Adrenal gland (tissue), 5 donors: ENCODE measurements around the gene SCAMP1.

ENCODE experiments used
- POLR2A ChIP-seq, 2 donors: fragments of 450-650 bp; IDR thresholded peaks; one replicate each; pipeline ENCODE4 v1.6.1; 2017; ENCODE audit warnings: antibody characterized with exemption in 2 of 2, mild to moderate bottlenecking in 2 of 2, moderate library complexity in 1 of 2
- TF ChIP-seq, protein P1 (sequence below), 6 experiments: fragments of 450-650 bp in 4 of 6; fragments of 200-600 bp in 2 of 6; sonication (generic) in 1 of 6; IDR thresholded peaks; 1 replicate in 5 of 6; 2 replicates in 1 of 6; pipeline versions ENCODE4 v1.5.1 to v1.8.0; 2016 to 2021; ENCODE audit warnings: antibody characterized with exemption in 6 of 6, mild to moderate bottlenecking in 2 of 6, moderate library complexity in 1 of 6
- donor health status: DM: no; HTN: no; CAD: no.

DNA sequence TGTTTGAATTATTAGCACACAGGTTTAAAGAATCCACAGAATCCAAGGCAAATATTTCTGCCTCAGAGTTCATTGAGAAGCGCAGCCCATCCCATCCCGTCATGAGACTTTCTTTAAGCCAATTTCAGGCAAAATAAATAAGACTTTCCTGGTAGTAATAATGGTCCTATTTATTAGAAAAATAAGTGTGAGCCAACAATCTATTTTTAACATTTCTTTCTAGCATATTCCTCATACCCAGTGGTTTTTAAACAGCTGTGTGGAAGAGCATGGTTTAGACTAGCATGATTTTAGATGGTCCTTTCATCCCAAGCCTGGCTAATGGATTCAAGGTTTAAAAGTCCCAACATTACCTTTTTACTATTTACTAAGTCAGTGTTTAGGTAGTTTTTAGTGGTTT lies 125.8 kb downstream of the SCAMP1 start:
- no peak for TF ChIP-seq POLR2A (IDR thresholded peaks at IDR 0.05)
- TF ChIP-seq, protein P1, sequence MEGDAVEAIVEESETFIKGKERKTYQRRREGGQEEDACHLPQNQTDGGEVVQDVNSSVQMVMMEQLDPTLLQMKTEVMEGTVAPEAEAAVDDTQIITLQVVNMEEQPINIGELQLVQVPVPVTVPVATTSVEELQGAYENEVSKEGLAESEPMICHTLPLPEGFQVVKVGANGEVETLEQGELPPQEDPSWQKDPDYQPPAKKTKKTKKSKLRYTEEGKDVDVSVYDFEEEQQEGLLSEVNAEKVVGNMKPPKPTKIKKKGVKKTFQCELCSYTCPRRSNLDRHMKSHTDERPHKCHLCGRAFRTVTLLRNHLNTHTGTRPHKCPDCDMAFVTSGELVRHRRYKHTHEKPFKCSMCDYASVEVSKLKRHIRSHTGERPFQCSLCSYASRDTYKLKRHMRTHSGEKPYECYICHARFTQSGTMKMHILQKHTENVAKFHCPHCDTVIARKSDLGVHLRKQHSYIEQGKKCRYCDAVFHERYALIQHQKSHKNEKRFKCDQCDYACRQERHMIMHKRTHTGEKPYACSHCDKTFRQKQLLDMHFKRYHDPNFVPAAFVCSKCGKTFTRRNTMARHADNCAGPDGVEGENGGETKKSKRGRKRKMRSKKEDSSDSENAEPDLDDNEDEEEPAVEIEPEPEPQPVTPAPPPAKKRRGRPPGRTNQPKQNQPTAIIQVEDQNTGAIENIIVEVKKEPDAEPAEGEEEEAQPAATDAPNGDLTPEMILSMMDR (IDR thresholded peaks at IDR 0.05), result no peak
